Measurements from ENCODE around the gene DPM2. TPM values are rescaled to one million over a fixed set of nuclear protein-coding genes. Genes with fewer than 3 reads are reported as not detected.

The DPM2 gene
- total RNA-seq, 1 experiment from 2014 or later = 41.5 TPM

DNA sequence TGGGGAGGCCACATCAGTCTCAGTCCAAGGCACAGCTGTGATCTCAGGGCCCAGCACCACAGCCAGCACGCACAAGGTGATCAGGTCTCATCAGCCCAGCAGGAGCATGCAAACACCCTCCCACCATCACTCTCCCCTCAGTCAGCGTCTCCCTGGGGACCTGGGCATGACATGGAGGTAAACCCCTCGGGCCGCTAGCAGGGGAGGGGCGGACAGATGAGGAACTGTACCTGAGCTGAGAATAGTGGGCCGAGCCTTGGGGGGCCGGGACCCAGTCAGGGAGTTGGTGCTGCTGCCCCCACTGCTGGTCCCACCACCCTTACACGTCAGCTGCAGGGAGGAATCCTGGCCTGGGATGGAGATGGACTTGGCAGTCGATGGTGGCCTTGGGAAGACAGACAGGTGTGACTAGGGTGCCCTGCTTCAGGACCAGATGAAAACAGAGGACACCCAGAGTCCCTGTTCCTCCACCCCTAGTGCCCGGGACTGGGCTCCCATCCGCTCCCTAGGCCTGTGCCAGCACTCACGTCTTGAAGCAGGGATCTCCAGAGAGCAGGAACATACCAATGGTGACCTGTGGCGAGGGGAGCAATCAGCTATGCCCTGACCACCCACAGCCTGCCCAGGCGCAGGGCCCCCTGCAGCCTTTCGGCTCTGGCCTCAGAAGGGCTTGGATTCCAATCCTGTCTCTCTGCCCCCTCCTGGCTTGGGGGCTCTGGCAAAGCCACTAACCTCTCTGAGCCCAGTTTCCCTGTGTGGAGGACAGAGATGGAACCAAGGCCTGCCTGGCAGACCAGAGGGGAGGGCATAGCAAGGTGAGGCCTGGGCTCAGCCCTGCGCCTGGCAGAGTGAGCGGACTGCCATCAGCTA is 10.4 kb upstream of the DPM2 start:
- TF ChIP-seq, protein P1, sequence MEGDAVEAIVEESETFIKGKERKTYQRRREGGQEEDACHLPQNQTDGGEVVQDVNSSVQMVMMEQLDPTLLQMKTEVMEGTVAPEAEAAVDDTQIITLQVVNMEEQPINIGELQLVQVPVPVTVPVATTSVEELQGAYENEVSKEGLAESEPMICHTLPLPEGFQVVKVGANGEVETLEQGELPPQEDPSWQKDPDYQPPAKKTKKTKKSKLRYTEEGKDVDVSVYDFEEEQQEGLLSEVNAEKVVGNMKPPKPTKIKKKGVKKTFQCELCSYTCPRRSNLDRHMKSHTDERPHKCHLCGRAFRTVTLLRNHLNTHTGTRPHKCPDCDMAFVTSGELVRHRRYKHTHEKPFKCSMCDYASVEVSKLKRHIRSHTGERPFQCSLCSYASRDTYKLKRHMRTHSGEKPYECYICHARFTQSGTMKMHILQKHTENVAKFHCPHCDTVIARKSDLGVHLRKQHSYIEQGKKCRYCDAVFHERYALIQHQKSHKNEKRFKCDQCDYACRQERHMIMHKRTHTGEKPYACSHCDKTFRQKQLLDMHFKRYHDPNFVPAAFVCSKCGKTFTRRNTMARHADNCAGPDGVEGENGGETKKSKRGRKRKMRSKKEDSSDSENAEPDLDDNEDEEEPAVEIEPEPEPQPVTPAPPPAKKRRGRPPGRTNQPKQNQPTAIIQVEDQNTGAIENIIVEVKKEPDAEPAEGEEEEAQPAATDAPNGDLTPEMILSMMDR (IDR thresholded peaks at IDR 0.05; ENCODE audit: unreplicated experiment) = no peak
- Mint-ChIP-seq H3K36me3 (ENCODE audit: insufficient read depth, unreplicated experiment) (peaks cover 7% of the 10 kb centered on the region), H3K4me1 (ENCODE audit: insufficient read depth, unreplicated experiment) (peaks cover under 1% of the 10 kb centered on the region), H3K4me3 (ENCODE audit: unreplicated experiment) (no peak overlapping the region), H3K27me3 (ENCODE audit: insufficient read depth, unreplicated experiment) (no peaks in the 10 kb centered on the region), H3K9me3 (ENCODE audit: unreplicated experiment) (no peaks in the 10 kb centered on the region), H3K27ac (ENCODE audit: low read depth, unreplicated experiment) (no peak overlapping the region)
- intact Hi-C loops (cut with micrococcal nuclease) = no loop called here
- BruUV-seq (replicated peaks) = no TSS peak
- ChIA-PET CTCF (interaction anchor here (0.6 to 2.2 kb wide), 7 partner anchors 85 to 1056 kb away, joined by 3 to 10 read pairs (median 3); no protein-coding TSS in a partner anchor), POLR2A (no interaction called here)
- no peak for DNase-seq (ENCODE audit: unreplicated experiment)

DNA sequence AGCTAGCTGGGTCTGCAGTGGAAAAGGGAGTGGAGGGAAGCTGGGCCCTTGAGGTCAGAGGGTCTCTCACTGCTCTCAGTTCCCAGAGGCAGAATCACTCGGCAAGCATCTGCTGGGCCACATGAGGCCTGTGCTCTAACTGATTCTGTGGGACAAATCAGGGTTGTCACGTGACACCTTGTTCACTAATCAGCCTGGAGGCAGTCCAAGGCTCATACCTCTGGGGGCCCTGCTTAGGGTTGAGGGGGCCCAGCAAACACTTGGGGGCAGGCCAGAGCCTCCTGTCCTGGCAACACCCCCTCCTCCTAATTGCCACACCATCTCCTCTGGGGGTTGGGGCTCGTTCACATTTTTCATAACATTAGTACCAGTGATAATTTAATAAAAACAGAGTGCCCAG is 9.1 kb upstream of the DPM2 start:
- intact Hi-C loops (cut with micrococcal nuclease) = no loop called here
- no TSS peak for BruUV-seq (replicated peaks)
- ChIA-PET POLR2A (interaction anchor here (0.5 kb wide), 1 partner anchor 135 kb away, joined by 3 read pairs; no protein-coding TSS in a partner anchor), CTCF (interaction anchor here (0.6 to 2.2 kb wide), 3 partner anchors 25 to 131 kb away, joined by 3 to 10 read pairs (median 4); no protein-coding TSS in a partner anchor)
- H3K27me3 Mint-ChIP-seq (ENCODE audit: insufficient read depth, unreplicated experiment) = no peaks in the 10 kb centered on the region
- peaks cover 7% of the 10 kb centered on the region for H3K36me3 Mint-ChIP-seq (ENCODE audit: insufficient read depth, unreplicated experiment)
- TF ChIP-seq, protein P1 (IDR thresholded peaks at IDR 0.05; ENCODE audit: unreplicated experiment) = no peak
- no peak overlapping the region for H3K27ac Mint-ChIP-seq (ENCODE audit: low read depth, unreplicated experiment)
- peaks cover 11% of the 10 kb centered on the region for H3K4me1 Mint-ChIP-seq (ENCODE audit: insufficient read depth, unreplicated experiment)
- H3K4me3 Mint-ChIP-seq (ENCODE audit: unreplicated experiment) = no peak overlapping the region
- no peaks in the 10 kb centered on the region for H3K9me3 Mint-ChIP-seq (ENCODE audit: unreplicated experiment)
- DNase-seq (ENCODE audit: unreplicated experiment) = no peak

DNA sequence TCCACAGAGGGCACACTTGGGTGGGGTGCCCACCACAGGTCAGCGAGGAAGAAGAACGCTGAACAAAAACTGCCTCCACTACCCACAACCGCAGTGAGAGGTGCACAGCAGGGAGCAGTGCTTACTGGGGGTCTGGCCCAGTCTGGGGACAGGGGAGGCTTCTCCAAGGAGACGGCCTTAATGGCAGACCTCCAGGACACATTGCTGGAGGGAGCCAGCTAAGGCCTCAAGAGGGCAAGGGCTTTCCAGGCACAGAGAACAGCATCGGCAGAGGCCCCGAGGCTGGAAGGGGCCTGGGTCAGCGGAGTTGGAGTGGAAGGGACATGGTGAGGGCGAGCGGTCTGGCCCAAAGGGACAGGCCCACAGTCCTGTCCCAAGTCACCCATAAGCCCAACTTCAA is 8.3 kb upstream of the DPM2 start:
- ChIA-PET CTCF (interaction anchor here (0.6 to 10.2 kb wide), 2 partner anchors 89 to 135 kb away, joined by 4 to 172 read pairs; no protein-coding TSS in a partner anchor), POLR2A (no interaction called here)
- peaks cover 7% of the 10 kb centered on the region for H3K36me3 Mint-ChIP-seq (ENCODE audit: insufficient read depth, unreplicated experiment)
- no TSS peak for BruUV-seq (replicated peaks)
- TF ChIP-seq, protein P1 (IDR thresholded peaks at IDR 0.05; ENCODE audit: unreplicated experiment) = no peak
- intact Hi-C loops (cut with micrococcal nuclease) = no loop called here
- H3K9me3 Mint-ChIP-seq (ENCODE audit: unreplicated experiment) = no peaks in the 10 kb centered on the region
- H3K4me1 Mint-ChIP-seq (ENCODE audit: insufficient read depth, unreplicated experiment) = peaks cover 11% of the 10 kb centered on the region
- no peak for DNase-seq (ENCODE audit: unreplicated experiment)
- no peaks in the 10 kb centered on the region for H3K27me3 Mint-ChIP-seq (ENCODE audit: insufficient read depth, unreplicated experiment)
- H3K27ac Mint-ChIP-seq (ENCODE audit: low read depth, unreplicated experiment) = no peak overlapping the region
- no peak overlapping the region for H3K4me3 Mint-ChIP-seq (ENCODE audit: unreplicated experiment)

DNA sequence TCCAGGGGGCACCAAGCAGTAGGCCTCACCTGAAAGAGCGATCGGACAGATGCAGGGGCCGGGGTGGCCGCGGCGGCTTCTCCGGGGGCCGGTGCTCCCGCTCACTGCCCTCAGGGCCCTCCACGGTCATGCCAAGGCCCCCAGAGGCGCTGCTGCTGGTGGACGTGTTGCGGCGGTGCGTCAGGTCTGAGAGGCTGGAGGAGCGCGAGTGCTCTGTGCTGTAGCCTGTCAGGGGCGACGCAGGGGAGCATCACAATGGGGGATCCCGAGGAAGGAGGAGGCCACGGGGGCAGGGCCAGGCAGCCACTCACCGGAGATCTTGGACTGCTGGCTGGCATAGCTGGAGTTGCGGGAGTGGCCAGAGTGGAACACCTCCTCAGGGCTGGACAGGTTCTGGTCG is 7.7 kb upstream of the DPM2 start:
- no TSS peak for BruUV-seq (replicated peaks)
- ChIA-PET POLR2A (no interaction called here), CTCF (interaction anchor here (0.6 to 10.2 kb wide), 4 partner anchors 9 to 135 kb away, joined by 4 to 172 read pairs (median 54); no protein-coding TSS in a partner anchor)
- TF ChIP-seq, protein P1 (IDR thresholded peaks at IDR 0.05; ENCODE audit: unreplicated experiment) = no peak
- intact Hi-C loops (cut with micrococcal nuclease) = no loop called here
- peaks cover 7% of the 10 kb centered on the region for H3K36me3 Mint-ChIP-seq (ENCODE audit: insufficient read depth, unreplicated experiment)
- no peak overlapping the region for H3K4me3 Mint-ChIP-seq (ENCODE audit: unreplicated experiment)
- no peaks in the 10 kb centered on the region for H3K27me3 Mint-ChIP-seq (ENCODE audit: insufficient read depth, unreplicated experiment)
- no peaks in the 10 kb centered on the region for H3K9me3 Mint-ChIP-seq (ENCODE audit: unreplicated experiment)
- DNase-seq (ENCODE audit: unreplicated experiment) = no peak
- H3K27ac Mint-ChIP-seq (ENCODE audit: low read depth, unreplicated experiment) = no peak overlapping the region
- peaks cover 11% of the 10 kb centered on the region for H3K4me1 Mint-ChIP-seq (ENCODE audit: insufficient read depth, unreplicated experiment)

Measured in MCF 10A (cell line).